WTC11 (cell line): ENCODE data around the gene ABCA1. TPM values are rescaled to one million over a fixed set of nuclear protein-coding genes. Genes with fewer than 3 reads are reported as not detected.

Source experiments
- ATAC-seq: fragments of 200-7000 bp; cut with Tn5 transposase; 2 replicates; pipeline ENCODE4 v1.10.0; 2021; ENCODE audit warnings: mild to moderate bottlenecking, moderate library complexity
- CTCF ChIA-PET: fragments of 300-600 bp; sonication (Branson Sonifier 250); formaldehyde crosslinking; loops from one replicate; lab custom pipeline; 2021; ENCODE audit warnings: antibody characterized with exemption; lab: Charles Lee
- POLR2A ChIA-PET: fragments of 350-600 bp; sonication (Branson Sonifier 250); formaldehyde crosslinking; loops from one replicate; lab custom pipeline; 2021; ENCODE audit warnings: antibody characterized with exemption; lab: Charles Lee
- DNase-seq: peaks from one replicate; pipeline ENCODE4 v3.0.0; 2021; ENCODE audit warnings: low spot score
- H3K27ac Mint-ChIP-seq: 2 replicates; pipeline ENCODE4 v1.8.0; 2021; ENCODE audit warnings: mixed read lengths
- H3K27me3 Mint-ChIP-seq: 2 replicates; pipeline ENCODE4 v1.8.0; 2021; ENCODE audit warnings: low read depth, mild to moderate bottlenecking, moderate library complexity, mixed read lengths
- H3K36me3 Mint-ChIP-seq: 2 replicates; pipeline ENCODE4 v1.8.0; 2021; ENCODE audit warnings: mixed read lengths
- H3K4me1 Mint-ChIP-seq: 2 replicates; pipeline ENCODE4 v1.8.0; 2022; ENCODE audit warnings: mixed read lengths
- H3K4me3 Mint-ChIP-seq: 2 replicates; pipeline ENCODE4 v1.8.0; 2021; ENCODE audit warnings: mild to moderate bottlenecking, moderate library complexity, mixed read lengths
- H3K9me3 Mint-ChIP-seq: 2 replicates; pipeline ENCODE4 v1.8.0; 2021; ENCODE audit warnings: mixed read lengths
- ESRRA ChIP-seq: sonication (generic); formaldehyde crosslinking; IDR thresholded peaks from 2 replicates; pipeline ENCODE4 v1.8.1; 2022; ENCODE audit warnings: mild to moderate bottlenecking, missing genetic modification reagents, borderline replicate concordance
- FOXJ3 ChIP-seq: sonication (generic); formaldehyde crosslinking; IDR thresholded peaks from 2 replicates; pipeline ENCODE4 v1.9.0; 2021; ENCODE audit warnings: missing genetic modification reagents, mild to moderate bottlenecking, borderline replicate concordance
- IRF2 ChIP-seq: sonication (generic); formaldehyde crosslinking; IDR thresholded peaks from 2 replicates; pipeline ENCODE4 v1.8.0; 2022; ENCODE audit warnings: low read depth, missing genetic modification reagents, borderline replicate concordance
- JUN ChIP-seq: sonication (generic); formaldehyde crosslinking; IDR thresholded peaks from 2 replicates; pipeline ENCODE4 v1.8.0; 2023; ENCODE audit warnings: mild to moderate bottlenecking, missing genetic modification reagents
- MYBL2 ChIP-seq: sonication (generic); formaldehyde crosslinking; IDR thresholded peaks from 2 replicates; pipeline ENCODE4 v1.8.1; 2023; ENCODE audit warnings: mild to moderate bottlenecking, moderate library complexity, missing genetic modification reagents
- NFE2L1 ChIP-seq: sonication (generic); formaldehyde crosslinking; IDR thresholded peaks from 2 replicates; pipeline ENCODE4 v1.8.1; 2023; ENCODE audit warnings: missing genetic modification reagents
- NR3C1 ChIP-seq: sonication (generic); formaldehyde crosslinking; conservative IDR thresholded peaks from 2 replicates; pipeline ENCODE4 v1.8.1; 2023; ENCODE audit warnings: low read depth, mild to moderate bottlenecking, missing genetic modification reagents
- TEAD1 ChIP-seq: sonication (generic); formaldehyde crosslinking; IDR thresholded peaks from 2 replicates; pipeline ENCODE4 v1.8.0; 2022; ENCODE audit warnings: mild to moderate bottlenecking, missing genetic modification reagents
- TEAD4 ChIP-seq: sonication (generic); formaldehyde crosslinking; IDR thresholded peaks from 2 replicates; pipeline ENCODE4 v1.8.0; 2022; ENCODE audit warnings: mild to moderate bottlenecking, missing genetic modification reagents
- TP53 ChIP-seq: sonication (generic); formaldehyde crosslinking; IDR thresholded peaks from 2 replicates; pipeline ENCODE4 v1.8.1; 2023; ENCODE audit warnings: mild to moderate bottlenecking, missing genetic modification reagents
- ZBTB21 ChIP-seq: sonication (generic); formaldehyde crosslinking; IDR thresholded peaks from 2 replicates; pipeline ENCODE4 v1.8.1; 2023; ENCODE audit warnings: mild to moderate bottlenecking, missing genetic modification reagents, borderline replicate concordance
- ZNF121 ChIP-seq: sonication (generic); formaldehyde crosslinking; IDR thresholded peaks from 2 replicates; pipeline ENCODE4 v1.8.0; 2023; ENCODE audit warnings: missing genetic modification reagents
- ZNF416 ChIP-seq: fragments of 250-450 bp; sonication (Bioruptor Pico); IDR thresholded peaks from 2 replicates; pipeline ENCODE4 v1.9.0; 2021; ENCODE audit warnings: mild to moderate bottlenecking, inconsistent platforms
- ZNF671 ChIP-seq: fragments of 250-450 bp; sonication (Bioruptor Pico); IDR thresholded peaks from 2 replicates; pipeline ENCODE4 v1.8.0; 2021; ENCODE audit warnings: mild to moderate bottlenecking
- total RNA-seq: library from RNA; stranded (reverse); gene quantifications from 3 replicates; pipeline ENCODE4 v1.2.3, GENCODE V29; 2021
- TF ChIP-seq, protein P1 (sequence below): sonication (generic); formaldehyde crosslinking; IDR thresholded peaks from 2 replicates; pipeline ENCODE4 v1.8.1; 2023; ENCODE audit warnings: mild to moderate bottlenecking, moderate library complexity, missing genetic modification reagents
- TF ChIP-seq, protein P2 (sequence below): sonication (generic); formaldehyde crosslinking; IDR thresholded peaks from 2 replicates; pipeline ENCODE4 v1.8.1; 2023; ENCODE audit warnings: mild to moderate bottlenecking, missing genetic modification reagents
- TF ChIP-seq, protein P3 (sequence below): sonication (generic); formaldehyde crosslinking; IDR thresholded peaks from 2 replicates; pipeline ENCODE4 v1.8.0; 2022; ENCODE audit warnings: mild to moderate bottlenecking, missing genetic modification reagents
- TF ChIP-seq, protein P4 (sequence below): sonication (generic); formaldehyde crosslinking; IDR thresholded peaks from 2 replicates; pipeline ENCODE4 v1.8.1; 2022; ENCODE audit warnings: low read depth, mild to moderate bottlenecking, moderate library complexity, missing genetic modification reagents, borderline replicate concordance
- TF ChIP-seq, protein P5 (sequence below): sonication (generic); formaldehyde crosslinking; IDR thresholded peaks from 2 replicates; pipeline ENCODE4 v1.8.0; 2022; ENCODE audit warnings: mild to moderate bottlenecking, missing genetic modification reagents
- TF ChIP-seq, protein P6 (sequence below): fragments of 250-450 bp; sonication (Bioruptor Pico); IDR thresholded peaks from 2 replicates; pipeline ENCODE4 v1.9.0; 2021; ENCODE audit warnings: mild to moderate bottlenecking, borderline replicate concordance

Gene ABCA1
- total RNA-seq, 1 experiment from 2014 or later: 7.8 TPM

DNA sequence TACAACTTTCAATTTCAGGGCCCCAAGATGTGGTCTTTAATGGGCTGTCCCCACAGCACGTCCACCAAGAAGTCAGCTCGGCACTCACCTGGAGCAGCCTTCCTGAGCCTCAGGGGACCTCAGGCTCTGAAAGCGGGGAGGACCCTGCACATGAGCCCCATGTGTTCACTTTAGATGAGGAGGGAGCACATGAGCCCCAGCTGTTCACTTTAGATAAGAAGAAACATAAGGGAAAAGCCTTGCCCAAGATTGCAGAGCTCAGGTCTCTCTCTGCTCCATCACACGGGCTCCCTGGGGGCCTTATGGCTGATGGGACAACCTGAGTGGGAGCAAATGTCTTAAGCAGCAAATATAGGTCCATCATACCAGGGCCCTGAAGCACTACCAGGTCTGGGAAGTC is 107.6 kb downstream of the ABCA1 start (continued):
- no peak for TF ChIP-seq IRF2 (CRISPR knock-in tag)

DNA sequence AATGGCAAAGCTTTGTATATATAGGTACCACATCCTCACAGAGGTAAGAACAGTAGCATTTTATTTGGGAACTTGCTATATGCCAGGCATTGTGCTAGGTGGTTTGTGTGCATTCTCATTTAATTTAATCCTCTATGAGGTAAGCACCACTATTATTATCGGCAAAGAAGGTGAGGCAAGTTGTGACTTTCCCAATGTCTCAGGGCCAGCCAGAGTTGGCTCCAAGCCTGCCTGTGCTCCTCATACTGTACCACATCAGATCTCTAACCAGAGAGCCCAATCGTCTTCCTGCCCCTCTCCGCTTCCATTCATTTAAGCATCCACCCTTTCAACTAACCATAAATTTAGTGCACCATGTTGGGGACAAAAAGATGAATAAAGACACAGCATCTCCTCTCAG is 108.9 kb downstream of the ABCA1 start:
- Mint-ChIP-seq H3K9me3 (no peaks in the 10 kb centered on the region), H3K27me3 (no peaks in the 10 kb centered on the region), H3K27ac (no peak overlapping the region), H3K36me3 (peaks cover 9% of the 10 kb centered on the region), H3K4me1 (no peaks in the 10 kb centered on the region), H3K4me3 (no peak overlapping the region)
- CTCF ChIA-PET: no interaction called here
- no peak for TF ChIP-seq TEAD4
- TF ChIP-seq, protein P1, sequence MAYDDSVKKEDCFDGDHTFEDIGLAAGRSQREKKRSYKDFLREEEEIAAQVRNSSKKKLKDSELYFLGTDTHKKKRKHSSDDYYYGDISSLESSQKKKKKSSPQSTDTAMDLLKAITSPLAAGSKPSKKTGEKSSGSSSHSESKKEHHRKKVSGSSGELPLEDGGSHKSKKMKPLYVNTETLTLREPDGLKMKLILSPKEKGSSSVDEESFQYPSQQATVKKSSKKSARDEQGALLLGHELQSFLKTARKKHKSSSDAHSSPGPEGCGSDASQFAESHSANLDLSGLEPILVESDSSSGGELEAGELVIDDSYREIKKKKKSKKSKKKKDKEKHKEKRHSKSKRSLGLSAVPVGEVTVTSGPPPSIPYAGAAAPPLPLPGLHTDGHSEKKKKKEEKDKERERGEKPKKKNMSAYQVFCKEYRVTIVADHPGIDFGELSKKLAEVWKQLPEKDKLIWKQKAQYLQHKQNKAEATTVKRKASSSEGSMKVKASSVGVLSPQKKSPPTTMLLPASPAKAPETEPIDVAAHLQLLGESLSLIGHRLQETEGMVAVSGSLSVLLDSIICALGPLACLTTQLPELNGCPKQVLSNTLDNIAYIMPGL (CRISPR knock-in tag): no peak
- TF ChIP-seq MYBL2 (CRISPR knock-in tag): no peak
- TF ChIP-seq ZBTB21 (CRISPR knock-in tag): no peak
- TF ChIP-seq, protein P2, sequence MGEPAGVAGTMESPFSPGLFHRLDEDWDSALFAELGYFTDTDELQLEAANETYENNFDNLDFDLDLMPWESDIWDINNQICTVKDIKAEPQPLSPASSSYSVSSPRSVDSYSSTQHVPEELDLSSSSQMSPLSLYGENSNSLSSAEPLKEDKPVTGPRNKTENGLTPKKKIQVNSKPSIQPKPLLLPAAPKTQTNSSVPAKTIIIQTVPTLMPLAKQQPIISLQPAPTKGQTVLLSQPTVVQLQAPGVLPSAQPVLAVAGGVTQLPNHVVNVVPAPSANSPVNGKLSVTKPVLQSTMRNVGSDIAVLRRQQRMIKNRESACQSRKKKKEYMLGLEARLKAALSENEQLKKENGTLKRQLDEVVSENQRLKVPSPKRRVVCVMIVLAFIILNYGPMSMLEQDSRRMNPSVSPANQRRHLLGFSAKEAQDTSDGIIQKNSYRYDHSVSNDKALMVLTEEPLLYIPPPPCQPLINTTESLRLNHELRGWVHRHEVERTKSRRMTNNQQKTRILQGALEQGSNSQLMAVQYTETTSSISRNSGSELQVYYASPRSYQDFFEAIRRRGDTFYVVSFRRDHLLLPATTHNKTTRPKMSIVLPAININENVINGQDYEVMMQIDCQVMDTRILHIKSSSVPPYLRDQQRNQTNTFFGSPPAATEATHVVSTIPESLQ: no peak
- TF ChIP-seq, protein P3, sequence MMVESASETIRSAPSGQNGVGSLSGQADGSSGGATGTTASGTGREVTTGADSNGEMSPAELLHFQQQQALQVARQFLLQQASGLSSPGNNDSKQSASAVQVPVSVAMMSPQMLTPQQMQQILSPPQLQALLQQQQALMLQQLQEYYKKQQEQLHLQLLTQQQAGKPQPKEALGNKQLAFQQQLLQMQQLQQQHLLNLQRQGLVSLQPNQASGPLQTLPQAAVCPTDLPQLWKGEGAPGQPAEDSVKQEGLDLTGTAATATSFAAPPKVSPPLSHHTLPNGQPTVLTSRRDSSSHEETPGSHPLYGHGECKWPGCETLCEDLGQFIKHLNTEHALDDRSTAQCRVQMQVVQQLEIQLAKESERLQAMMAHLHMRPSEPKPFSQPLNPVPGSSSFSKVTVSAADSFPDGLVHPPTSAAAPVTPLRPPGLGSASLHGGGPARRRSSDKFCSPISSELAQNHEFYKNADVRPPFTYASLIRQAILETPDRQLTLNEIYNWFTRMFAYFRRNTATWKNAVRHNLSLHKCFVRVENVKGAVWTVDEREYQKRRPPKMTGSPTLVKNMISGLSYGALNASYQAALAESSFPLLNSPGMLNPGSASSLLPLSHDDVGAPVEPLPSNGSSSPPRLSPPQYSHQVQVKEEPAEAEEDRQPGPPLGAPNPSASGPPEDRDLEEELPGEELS (CRISPR knock-in tag): no peak
- no peak for TF ChIP-seq ZNF671 (CRISPR knock-in tag)
- TF ChIP-seq NR3C1 (CRISPR knock-in tag): no peak
- TF ChIP-seq ESRRA: no peak
- no peak for TF ChIP-seq JUN (CRISPR knock-in tag)
- no peak for TF ChIP-seq FOXJ3 (CRISPR knock-in tag)
- TF ChIP-seq TP53: no peak
- TF ChIP-seq, protein P4, sequence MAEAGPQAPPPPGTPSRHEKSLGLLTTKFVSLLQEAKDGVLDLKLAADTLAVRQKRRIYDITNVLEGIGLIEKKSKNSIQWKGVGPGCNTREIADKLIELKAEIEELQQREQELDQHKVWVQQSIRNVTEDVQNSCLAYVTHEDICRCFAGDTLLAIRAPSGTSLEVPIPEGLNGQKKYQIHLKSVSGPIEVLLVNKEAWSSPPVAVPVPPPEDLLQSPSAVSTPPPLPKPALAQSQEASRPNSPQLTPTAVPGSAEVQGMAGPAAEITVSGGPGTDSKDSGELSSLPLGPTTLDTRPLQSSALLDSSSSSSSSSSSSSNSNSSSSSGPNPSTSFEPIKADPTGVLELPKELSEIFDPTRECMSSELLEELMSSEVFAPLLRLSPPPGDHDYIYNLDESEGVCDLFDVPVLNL (CRISPR knock-in tag): no peak
- no peak for TF ChIP-seq ZNF121
- TF ChIP-seq, protein P5, sequence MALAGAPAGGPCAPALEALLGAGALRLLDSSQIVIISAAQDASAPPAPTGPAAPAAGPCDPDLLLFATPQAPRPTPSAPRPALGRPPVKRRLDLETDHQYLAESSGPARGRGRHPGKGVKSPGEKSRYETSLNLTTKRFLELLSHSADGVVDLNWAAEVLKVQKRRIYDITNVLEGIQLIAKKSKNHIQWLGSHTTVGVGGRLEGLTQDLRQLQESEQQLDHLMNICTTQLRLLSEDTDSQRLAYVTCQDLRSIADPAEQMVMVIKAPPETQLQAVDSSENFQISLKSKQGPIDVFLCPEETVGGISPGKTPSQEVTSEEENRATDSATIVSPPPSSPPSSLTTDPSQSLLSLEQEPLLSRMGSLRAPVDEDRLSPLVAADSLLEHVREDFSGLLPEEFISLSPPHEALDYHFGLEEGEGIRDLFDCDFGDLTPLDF: no peak
- no peak for TF ChIP-seq IRF2 (CRISPR knock-in tag)
- TF ChIP-seq NFE2L1 (CRISPR knock-in tag): no peak
- TF ChIP-seq ZNF416 (CRISPR knock-in tag): no peak
- TF ChIP-seq TEAD1 (CRISPR knock-in tag): no peak
- TF ChIP-seq, protein P6, sequence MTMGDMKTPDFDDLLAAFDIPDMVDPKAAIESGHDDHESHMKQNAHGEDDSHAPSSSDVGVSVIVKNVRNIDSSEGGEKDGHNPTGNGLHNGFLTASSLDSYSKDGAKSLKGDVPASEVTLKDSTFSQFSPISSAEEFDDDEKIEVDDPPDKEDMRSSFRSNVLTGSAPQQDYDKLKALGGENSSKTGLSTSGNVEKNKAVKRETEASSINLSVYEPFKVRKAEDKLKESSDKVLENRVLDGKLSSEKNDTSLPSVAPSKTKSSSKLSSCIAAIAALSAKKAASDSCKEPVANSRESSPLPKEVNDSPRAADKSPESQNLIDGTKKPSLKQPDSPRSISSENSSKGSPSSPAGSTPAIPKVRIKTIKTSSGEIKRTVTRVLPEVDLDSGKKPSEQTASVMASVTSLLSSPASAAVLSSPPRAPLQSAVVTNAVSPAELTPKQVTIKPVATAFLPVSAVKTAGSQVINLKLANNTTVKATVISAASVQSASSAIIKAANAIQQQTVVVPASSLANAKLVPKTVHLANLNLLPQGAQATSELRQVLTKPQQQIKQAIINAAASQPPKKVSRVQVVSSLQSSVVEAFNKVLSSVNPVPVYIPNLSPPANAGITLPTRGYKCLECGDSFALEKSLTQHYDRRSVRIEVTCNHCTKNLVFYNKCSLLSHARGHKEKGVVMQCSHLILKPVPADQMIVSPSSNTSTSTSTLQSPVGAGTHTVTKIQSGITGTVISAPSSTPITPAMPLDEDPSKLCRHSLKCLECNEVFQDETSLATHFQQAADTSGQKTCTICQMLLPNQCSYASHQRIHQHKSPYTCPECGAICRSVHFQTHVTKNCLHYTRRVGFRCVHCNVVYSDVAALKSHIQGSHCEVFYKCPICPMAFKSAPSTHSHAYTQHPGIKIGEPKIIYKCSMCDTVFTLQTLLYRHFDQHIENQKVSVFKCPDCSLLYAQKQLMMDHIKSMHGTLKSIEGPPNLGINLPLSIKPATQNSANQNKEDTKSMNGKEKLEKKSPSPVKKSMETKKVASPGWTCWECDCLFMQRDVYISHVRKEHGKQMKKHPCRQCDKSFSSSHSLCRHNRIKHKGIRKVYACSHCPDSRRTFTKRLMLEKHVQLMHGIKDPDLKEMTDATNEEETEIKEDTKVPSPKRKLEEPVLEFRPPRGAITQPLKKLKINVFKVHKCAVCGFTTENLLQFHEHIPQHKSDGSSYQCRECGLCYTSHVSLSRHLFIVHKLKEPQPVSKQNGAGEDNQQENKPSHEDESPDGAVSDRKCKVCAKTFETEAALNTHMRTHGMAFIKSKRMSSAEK (CRISPR knock-in tag): no peak
- POLR2A ChIA-PET: no interaction called here
- no peak for DNase-seq
- no peak for ATAC-seq
